ENCODE measurements around the gene MRPS22. TPM values are rescaled to one million over a fixed set of nuclear protein-coding genes. Genes with fewer than 3 reads are reported as not detected.

MRPS22 gene
- total RNA-seq, 1 experiment from 2014 or later: 45.7 TPM

GRCh38 chr3:139354661-139355060 is 10.8 kb downstream of the MRPS22 start:
- Mint-ChIP-seq H3K4me3 (no peak overlapping the region), H3K9me3 (no peaks in the 10 kb centered on the region), H3K27me3 (ENCODE audit: low read depth) (no peaks in the 10 kb centered on the region), H3K36me3 (ENCODE audit: insufficient read depth in 1 of 3, low read depth in 3 of 3) (peaks cover 21 to 79% (median 69%) of the 10 kb centered on the region in 3 experiments; a peak in 6 of 7 replicates), H3K4me1 (peaks cover 0 to 4% of the 10 kb centered on the region in 2 experiments; a peak in 1 of 4 replicates), H3K27ac (no peak overlapping the region; a peak in 1 of 7 replicates)
- Histone ChIP-seq H3K18ac (ENCODE audit: insufficient read length, low read depth, low read length) (no peak overlapping the region), H3K9ac (ENCODE audit: extremely low read depth, insufficient read length, low read length) (no peak overlapping the region), H3K79me1 (ENCODE audit: insufficient read depth, low read depth, low read length, poor library complexity, severe bottlenecking) (no peaks in the 10 kb centered on the region), H4K5ac (ENCODE audit: insufficient read length, low read depth, low read length) (no peak overlapping the region), H3K23ac (ENCODE audit: insufficient read length, low read depth, low read length) (no peak overlapping the region), H4K8ac (replicated peaks; ENCODE audit: insufficient read length, low read depth, low read length) (no peak overlapping the region), H3K27ac (ENCODE audit: insufficient read length, low read depth, low read length) (no peak overlapping the region), H2BK5ac (ENCODE audit: insufficient read length, low read length) (no peak overlapping the region), H3K4ac (ENCODE audit: low read depth, low read length) (no peak overlapping the region), H2AK5ac (ENCODE audit: insufficient read length, low read length) (no peak overlapping the region), H4K91ac (ENCODE audit: insufficient read length, low read depth, low read length) (no peak overlapping the region), H3K4me1 (ENCODE audit: insufficient read depth, low read length) (no peaks in the 10 kb centered on the region), H2BK120ac (ENCODE audit: low read depth, low read length, poor library complexity, severe bottlenecking) (no peak overlapping the region), H2BK12ac (ENCODE audit: insufficient read length, low read depth, low read length) (no peak overlapping the region), H3K9me3 (ENCODE audit: control insufficient read depth, low read depth, low read length) (no peaks in the 10 kb centered on the region), H2BK20ac (ENCODE audit: low read depth, low read length, poor library complexity, severe bottlenecking) (no peak overlapping the region), H3T11ph (ENCODE audit: low read length) (no peak overlapping the region), H3K27me3 (ENCODE audit: insufficient read depth, low read length) (no peaks in the 10 kb centered on the region), H2BK15ac (ENCODE audit: low read depth, low read length) (no peak overlapping the region), H3K4me2 (ENCODE audit: insufficient read depth, insufficient read length, low read length) (no peak overlapping the region), H2AFZ (ENCODE audit: low read length) (no peak overlapping the region), H4K20me1 (ENCODE audit: control insufficient read depth, insufficient read depth, insufficient read length) (no peaks in the 10 kb centered on the region), H3K14ac (ENCODE audit: insufficient read depth, low read length) (no peak overlapping the region), H3K79me2 (ENCODE audit: insufficient read depth, low read length) (no peaks in the 10 kb centered on the region), H3K56ac (ENCODE audit: insufficient read length, low read depth, low read length) (no peak overlapping the region), H3K23me2 (ENCODE audit: insufficient read length, low read depth, low read length, poor library complexity, severe bottlenecking) (no peaks in the 10 kb centered on the region)
- no peak for DNase-seq
- WGBS (ENCODE audit: extremely low coverage, insufficient read length, low lambda C conversion rate): no CpG with 5 or more reads among the region's 4 CpGs
- TF ChIP-seq CTCF (conservative IDR thresholded peaks at IDR 0.05): no peak

Data from H9 (cell line).